ENCODE results near the gene CISD3. TPM values are rescaled to one million over a fixed set of nuclear protein-coding genes. Genes with fewer than 3 reads are reported as not detected.
A peak's percentile ranks its signal among the peaks of the same experiment; 100 is the strongest.

CISD3 gene
- total RNA-seq (2013; cell fraction: nucleolus; rRNA removed) = 1.1 and 2.4 TPM in 2 replicates
- 6.7 and 9.0 TPM in 2 replicates for total RNA-seq (2014; rRNA removed)
- 4.3 and 7.3 TPM in 2 replicates for total RNA-seq (2014; rRNA removed; fragmentation: Illumina TruSeq; extraction: Trizol)
- 25.4 and 28.5 TPM in 2 replicates for total RNA-seq (2021)
- polyA plus RNA-seq (2011; ENCODE audit: low read depth) = 2.6 TPM
- 3.9 and 6.0 TPM in 2 replicates for polyA plus RNA-seq (2011; rRNA removed)
- polyA plus RNA-seq (2011; cell fraction: cytosol; rRNA removed) = 3.7 and 9.2 TPM in 2 replicates
- 3.8 and 5.0 TPM in 2 replicates for polyA plus RNA-seq (2011; cell fraction: nucleus; rRNA removed)
- 5.9 and 6.7 TPM in 2 replicates for polyA plus RNA-seq (2012)
- polyA plus RNA-seq (2014; fragmentation: Illumina TruSeq; extraction: Trizol) = 2.9 and 4.3 TPM in 2 replicates
- 1 to 10 TPM; 2.6 to 5.3 TPM for polyA plus RNA-seq (2014; fragmentation: Nextera tagmentation; extraction: Ambion mirVana)
- polyA plus RNA-seq (2014; rRNA removed) = 23.5 and 24.1 TPM in 2 replicates
- 10 to 100 TPM; 34.1 to 38.1 TPM for polyA plus RNA-seq (2016; fragmentation: Nextera tagmentation; extraction: Ambion mirVana)
- 1.0 and 2.7 TPM in 2 replicates for polyA minus RNA-seq (2011; rRNA and poly(A)+ RNA removed)
- polyA minus RNA-seq (2011; cell fraction: cytosol; rRNA and poly(A)+ RNA removed) = 0.83 and 1.1 TPM in 2 replicates
- 2.2 and 2.7 TPM in 2 replicates for polyA minus RNA-seq (2011; cell fraction: nucleus; rRNA and poly(A)+ RNA removed)
- percentile 53 among the genes with signal in this experiment for Bru-seq, nascent RNA
- percentile 44 among the genes with signal in this experiment for BruChase-seq, experiment 1, labeled RNA remaining after a 6-hour chase
- BruChase-seq, experiment 2, labeled RNA remaining after a 2-hour chase = percentile 51 among the genes with signal in this experiment
- long read RNA-seq, experiment 1, transcript CISD3-204 (4 exons, 2,074 nt) = major isoform, 6 of 7 reads
- long read RNA-seq, experiment 1, partial matches to known transcripts = 0 of 7 reads
- long read RNA-seq, experiment 1, other reads (novel, unspliced or antisense) = 0 of 7 reads
- long read RNA-seq, experiment 2, partial matches to known transcripts = 2 of 4 reads
- long read RNA-seq, experiment 2, other reads (novel, unspliced or antisense) = 0 of 4 reads

GRCh38 chr17:38729886-38730525 is at the start of gene CISD3:
Gene CISD3 (plus strand): TSS chr17:38730341. CDS start chr17:38730359, 18 bp downstream.
- peak; percentile 92 for ATAC-seq
- 0% methylated on average over 49 of the region's 92 CpGs for WGBS (ENCODE audit: insufficient coverage, insufficient replicate concordance, low lambda C conversion rate, missing lambda C conversion rate)
- Histone ChIP-seq H3K9ac (ENCODE audit: control insufficient read depth, insufficient read depth, low read length) (peak within 1 kb of the TSS; percentile 73), H3K27me3 (replicated peaks in 1 of 2; ENCODE audit: control insufficient read depth in 2 of 2, insufficient read depth in 2 of 2, low read length in 1 of 2) (no peaks in the 10 kb centered on the region), H3K9me3 (replicated peaks; ENCODE audit: control insufficient read depth, insufficient read depth, low read length) (no peaks in the 10 kb centered on the region; the same call in 2 of the 3 replicates), H3K36me3 (ENCODE audit: control insufficient read depth in 2 of 2, insufficient read depth in 2 of 2, low read length in 1 of 2) (peaks cover 0 to 3% of the 10 kb centered on the region in 2 experiments; a peak in 3 of 4 replicates), H2AFZ (ENCODE audit: control insufficient read depth, low read depth, low read length) (peak within 1 kb of the TSS; percentile 71), H3K4me3 (peak within 1 kb of the TSS; percentile 90), H3K27ac (ENCODE audit: control insufficient read depth, insufficient read depth) (peak within 1 kb of the TSS; percentile 52), H4K20me1 (ENCODE audit: control insufficient read depth, insufficient read depth) (no peaks in the 10 kb centered on the region), H3K79me2 (ENCODE audit: control insufficient read depth, insufficient read depth, low read length) (peaks cover 13% of the 10 kb centered on the region), H3K4me1 (ENCODE audit: control insufficient read depth, insufficient read depth, low read length) (peaks cover 38% of the 10 kb centered on the region), H3K4me2 (ENCODE audit: control insufficient read depth, insufficient read depth) (peak within 1 kb of the TSS; percentile 95)
- in situ Hi-C loops (cut with MboI) (loop anchor here (5.0 kb wide), 1 partner anchor 53 kb away; no protein-coding TSS in a partner anchor), intact Hi-C loops (cut with micrococcal nuclease; ENCODE audit: unreplicated experiment) (loop anchor here (2.0 kb wide), 1 partner anchor 27 kb away; no protein-coding TSS in a partner anchor)
- ChIA-PET RAD21 (ENCODE audit: unreplicated experiment) (interaction anchor here (1.0 to 3.6 kb wide), 3 partner anchors 16 to 54 kb away, joined by 3 to 32 read pairs (median 20); partner anchors contain the start of genes EPOP and MLLT6), SMC1A (ENCODE audit: uncharacterized antibody, unreplicated experiment) (interaction anchor here (0.7 to 2.3 kb wide), 2 partner anchors 20 to 53 kb away, joined by 4 to 27 read pairs; no protein-coding TSS in a partner anchor), POLR2A (interaction anchor here (1.3 to 2.2 kb wide), 3 partner anchors 23 to 54 kb away, joined by 4 to 19 read pairs (median 9); partner anchors contain the start of genes EPOP and MLLT6), CTCF (interaction anchor here (0.6 to 3.6 kb wide), 13 partner anchors 17 to 501 kb away, joined by 3 to 56 read pairs (median 4); partner anchors contain the start of genes EPOP, PCGF2, PIP4K2B and PSMB3)
- BruUV-seq (replicated peaks) = no TSS peak
- DNase-seq (ENCODE audit: low read depth, low spot score) = no peak
- no peak for FAIRE-seq
- peak; percentile 63 for TF ChIP-seq NR2C1 (IDR thresholded peaks at IDR 0.05)
- TF ChIP-seq CREM (IDR thresholded peaks at IDR 0.05; ENCODE audit: low read depth) = no peak
- TF ChIP-seq TAF1 (IDR thresholded peaks at IDR 0.05; ENCODE audit: borderline replicate concordance, low read depth, low read length) = no peak
- no peak for TF ChIP-seq NFXL1 (IDR thresholded peaks at IDR 0.05; ENCODE audit: borderline replicate concordance)
- no peak for TF ChIP-seq MEF2B (IDR thresholded peaks at IDR 0.05; ENCODE audit: partially characterized antibody, poor library complexity, severe bottlenecking)
- no peak for TF ChIP-seq PKNOX1 (IDR thresholded peaks at IDR 0.05)
- no peak; the same call in 1 of the 2 replicates for TF ChIP-seq SIN3A (IDR thresholded peaks at IDR 0.05; ENCODE audit: low read depth, low read length)
- TF ChIP-seq SMAD5 (IDR thresholded peaks at IDR 0.05; ENCODE audit: low read depth) = no peak
- TF ChIP-seq ZBTB4 (CRISPR knock-in tag; IDR thresholded peaks at IDR 0.05) = no peak
- 0 out of 2 replicates have a peak, but pooled peaks have one; percentile 55 for TF ChIP-seq CREB1 (IDR thresholded peaks at IDR 0.05; ENCODE audit: low read depth)
- no peak for TF ChIP-seq SREBF1 (IDR thresholded peaks at IDR 0.05; ENCODE audit: low read length)
- peak; percentile 33; the same call in 1 of the 2 replicates for TF ChIP-seq RAD21 (IDR thresholded peaks at IDR 0.05; ENCODE audit: insufficient read depth, low read depth, low read length)
- no peak for TF ChIP-seq PAX8 (IDR thresholded peaks at IDR 0.05)
- TF ChIP-seq JUND (IDR thresholded peaks at IDR 0.05; ENCODE audit: low read depth, low read length) = no peak

Measured in GM12878 (cell line).